ENCODE data around the gene NBPF3.

DNA sequence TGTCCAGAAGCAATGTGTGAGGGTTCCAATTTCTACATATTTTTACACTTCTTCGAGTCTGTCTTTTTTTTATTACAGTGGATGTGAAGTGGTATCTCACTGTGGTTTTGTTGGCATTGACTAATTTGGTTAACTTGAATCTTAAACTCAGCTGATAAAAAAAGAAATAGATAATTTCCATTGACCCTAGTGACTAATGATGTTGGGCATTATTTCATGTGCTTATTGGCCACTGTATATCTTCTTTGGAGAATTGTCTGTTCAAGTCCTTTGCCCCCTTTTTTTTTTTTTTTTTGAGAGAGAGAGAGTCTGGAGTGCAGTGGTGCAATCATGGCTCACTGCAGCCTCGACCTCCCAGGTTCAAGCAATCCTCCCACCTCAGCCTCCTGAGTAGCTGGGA lies 33.3 kb upstream of the NBPF3 start:
- TF ChIP-seq, protein P1, sequence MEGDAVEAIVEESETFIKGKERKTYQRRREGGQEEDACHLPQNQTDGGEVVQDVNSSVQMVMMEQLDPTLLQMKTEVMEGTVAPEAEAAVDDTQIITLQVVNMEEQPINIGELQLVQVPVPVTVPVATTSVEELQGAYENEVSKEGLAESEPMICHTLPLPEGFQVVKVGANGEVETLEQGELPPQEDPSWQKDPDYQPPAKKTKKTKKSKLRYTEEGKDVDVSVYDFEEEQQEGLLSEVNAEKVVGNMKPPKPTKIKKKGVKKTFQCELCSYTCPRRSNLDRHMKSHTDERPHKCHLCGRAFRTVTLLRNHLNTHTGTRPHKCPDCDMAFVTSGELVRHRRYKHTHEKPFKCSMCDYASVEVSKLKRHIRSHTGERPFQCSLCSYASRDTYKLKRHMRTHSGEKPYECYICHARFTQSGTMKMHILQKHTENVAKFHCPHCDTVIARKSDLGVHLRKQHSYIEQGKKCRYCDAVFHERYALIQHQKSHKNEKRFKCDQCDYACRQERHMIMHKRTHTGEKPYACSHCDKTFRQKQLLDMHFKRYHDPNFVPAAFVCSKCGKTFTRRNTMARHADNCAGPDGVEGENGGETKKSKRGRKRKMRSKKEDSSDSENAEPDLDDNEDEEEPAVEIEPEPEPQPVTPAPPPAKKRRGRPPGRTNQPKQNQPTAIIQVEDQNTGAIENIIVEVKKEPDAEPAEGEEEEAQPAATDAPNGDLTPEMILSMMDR (IDR thresholded peaks at IDR 0.05), result no peak
- TF ChIP-seq POLR2A (IDR thresholded peaks at IDR 0.05), result no peak
